Measurements from ENCODE around the gene RHOBTB1.

RHOBTB1 gene

GRCh38 chr10:60920479-60920878, 23.5 kb downstream of the RHOBTB1 start:
- TF ChIP-seq EZH2phosphoT487 (IDR thresholded peaks at IDR 0.05; ENCODE audit: low read depth) (no peak), CTCF (IDR thresholded peaks at IDR 0.05; ENCODE audit: low read depth, low read length) (no peak)
- Histone ChIP-seq H3K79me2 (ENCODE audit: low read length) (no peaks in the 10 kb centered on the region), H3K4me2 (ENCODE audit: low read length) (no peak overlapping the region)

GRCh38 chr10:60919551-60919950, 24.4 kb downstream of the RHOBTB1 start:
- Histone ChIP-seq H3K4me1 (ENCODE audit: low read length) (no peaks in the 10 kb centered on the region), H3K4me3 (ENCODE audit: low read length) (no peak overlapping the region), H3K27me3 (ENCODE audit: low read depth, low read length) (no peaks in the 10 kb centered on the region), H3K79me2 (ENCODE audit: low read length) (no peaks in the 10 kb centered on the region), H3K9ac (ENCODE audit: low read length) (no peak overlapping the region), H3K27ac (ENCODE audit: low read length) (no peak overlapping the region), H3K9me3 (ENCODE audit: insufficient read depth, low read length) (no peaks in the 10 kb centered on the region), H3K36me3 (replicated peaks; ENCODE audit: low read depth, low read length) (no peaks in the 10 kb centered on the region), H4K20me1 (ENCODE audit: insufficient read depth, low read length) (no peaks in the 10 kb centered on the region), H3K4me2 (ENCODE audit: low read length) (no peak overlapping the region), H2AFZ (ENCODE audit: low read depth, low read length) (no peak overlapping the region)
- no peak for TF ChIP-seq CTCF (IDR thresholded peaks at IDR 0.05; ENCODE audit: low read depth, low read length)
- TF ChIP-seq EZH2phosphoT487 (IDR thresholded peaks at IDR 0.05; ENCODE audit: low read depth), result no peak

More at GRCh38 chr10:60920479-60920878, 23.5 kb downstream of the RHOBTB1 start:
- Histone ChIP-seq H3K27me3 (ENCODE audit: low read depth, low read length) (no peaks in the 10 kb centered on the region), H3K4me3 (ENCODE audit: low read length) (no peak overlapping the region), H3K9ac (ENCODE audit: low read length) (no peak overlapping the region), H3K27ac (ENCODE audit: low read length) (no peak overlapping the region), H3K9me3 (ENCODE audit: insufficient read depth, low read length) (no peaks in the 10 kb centered on the region), H3K4me1 (ENCODE audit: low read length) (no peaks in the 10 kb centered on the region), H2AFZ (ENCODE audit: low read depth, low read length) (no peak overlapping the region), H3K36me3 (replicated peaks; ENCODE audit: low read depth, low read length) (no peaks in the 10 kb centered on the region), H4K20me1 (ENCODE audit: insufficient read depth, low read length) (no peaks in the 10 kb centered on the region)

- H2AFZ ChIP-seq (ENCODE audit: low read depth, low read length), result no peak overlapping the region
- no peak overlapping the region for H3K9ac ChIP-seq (ENCODE audit: low read length)
- H3K9me3 ChIP-seq (ENCODE audit: insufficient read depth, low read length), result no peaks in the 10 kb centered on the region
- H4K20me1 ChIP-seq (ENCODE audit: insufficient read depth, low read length), result no peaks in the 10 kb centered on the region
- no peaks in the 10 kb centered on the region for H3K36me3 ChIP-seq (replicated peaks; ENCODE audit: low read depth, low read length)
- no peaks in the 10 kb centered on the region for H3K27me3 ChIP-seq (ENCODE audit: low read depth, low read length)
- no peaks in the 10 kb centered on the region for H3K79me2 ChIP-seq (ENCODE audit: low read length)
- TF ChIP-seq CTCF (IDR thresholded peaks at IDR 0.05; ENCODE audit: low read depth, low read length), result no peak
- no peak for TF ChIP-seq EZH2phosphoT487 (IDR thresholded peaks at IDR 0.05; ENCODE audit: low read depth)
- H3K4me3 ChIP-seq (ENCODE audit: low read length), result no peak overlapping the region
- H3K4me1 ChIP-seq (ENCODE audit: low read length), result no peaks in the 10 kb centered on the region
- H3K27ac ChIP-seq (ENCODE audit: low read length), result no peak overlapping the region
- H3K4me2 ChIP-seq (ENCODE audit: low read length), result no peak overlapping the region
These were observed 26.4 kb downstream of the RHOBTB1 start for GRCh38 chr10:60917331-60918280.

- H3K27ac ChIP-seq (ENCODE audit: low read length), result no peak overlapping the region
- no peak overlapping the region for H3K9ac ChIP-seq (ENCODE audit: low read length)
- no peaks in the 10 kb centered on the region for H3K27me3 ChIP-seq (ENCODE audit: low read depth, low read length)
- H3K4me1 ChIP-seq (ENCODE audit: low read length), result no peaks in the 10 kb centered on the region
- TF ChIP-seq EZH2phosphoT487 (IDR thresholded peaks at IDR 0.05; ENCODE audit: low read depth), result no peak
- TF ChIP-seq CTCF (IDR thresholded peaks at IDR 0.05; ENCODE audit: low read depth, low read length), result no peak
- no peak overlapping the region for H3K4me3 ChIP-seq (ENCODE audit: low read length)
- H3K9me3 ChIP-seq (ENCODE audit: insufficient read depth, low read length), result no peaks in the 10 kb centered on the region
- no peak overlapping the region for H2AFZ ChIP-seq (ENCODE audit: low read depth, low read length)
- H3K79me2 ChIP-seq (ENCODE audit: low read length), result no peaks in the 10 kb centered on the region
- H3K4me2 ChIP-seq (ENCODE audit: low read length), result no peak overlapping the region
- no peaks in the 10 kb centered on the region for H3K36me3 ChIP-seq (replicated peaks; ENCODE audit: low read depth, low read length)
- H4K20me1 ChIP-seq (ENCODE audit: insufficient read depth, low read length), result no peaks in the 10 kb centered on the region
These were observed 28.0 kb downstream of the RHOBTB1 start for GRCh38 chr10:60916025-60916424.
